Testis (tissue), 3 donors: ENCODE data around the gene NEK4. TPM values are rescaled to one million over a fixed set of nuclear protein-coding genes. Genes with fewer than 3 reads are reported as not detected.

Experiments
- DNase-seq: peaks from one replicate; pipeline ENCODE4 v3.0.0-alpha.2; 2019
- H3K27ac ChIP-seq, 2 donors: fragments of 200-600 bp; sonication (generic); one replicate each; pipeline ENCODE4 v1.5.1; 2019
- H3K27me3 ChIP-seq: fragments of 200-600 bp; sonication (generic); one replicate; pipeline ENCODE4 v1.5.1; 2019
- H3K36me3 ChIP-seq: fragments of 200-600 bp; sonication (generic); one replicate; pipeline ENCODE4 v1.5.1; 2017; ENCODE audit warnings: low read depth; ENCODE audit errors: missing control alignments
- H3K4me1 ChIP-seq: fragments of 200-600 bp; sonication (generic); one replicate; pipeline ENCODE4 v1.5.1; 2019
- H3K4me3 ChIP-seq, 2 donors: fragments of 200-600 bp; sonication (generic); one replicate each; pipeline ENCODE4 v1.5.1; 2017 to 2019
- H3K9me3 ChIP-seq: fragments of 200-600 bp; sonication (generic); one replicate; pipeline ENCODE4 v1.5.1; 2017
- CTCF ChIP-seq, 3 experiments: fragments of 450-650 bp in 2 of 3; fragments of 200-600 bp in 1 of 3; sonication (generic) in 1 of 3; IDR thresholded peaks; one replicate each; pipeline ENCODE4 v1.5.1; 2016 to 2019; ENCODE audit warnings: antibody characterized with exemption in 3 of 3, mild to moderate bottlenecking in 2 of 3, moderate library complexity in 1 of 3
- POLR2A ChIP-seq: fragments of 450-650 bp; IDR thresholded peaks from one replicate; pipeline ENCODE4 v1.6.1; 2017; ENCODE audit warnings: antibody characterized with exemption, mild to moderate bottlenecking, moderate library complexity
- WGBS, 2 donors: methylation state at CpG; one replicate each; pipeline ENCODE4 v1.1.5; 2018; 5-methylcytosine and 5-hydroxymethylcytosine counted together
- intact Hi-C: fragments of 100-400 bp; cut with DNase I; formaldehyde crosslinking; loops from one replicate; pipeline ENCODE4 v1.15.1; 2023; ENCODE audit warnings: low total_unique reads
- polyA plus RNA-seq: library from polyadenylated mRNA; stranded (reverse); fragments of 350-450 nt; fragmentation: Illumina TruSeq; extraction: RNeasy Lipid Tissue Mini Kit (QIAGEN cat#74804); gene quantifications from one replicate; pipeline ENCODE4 v1.2.3, GENCODE V29; 2014; ENCODE audit warnings: low read depth, low replicate concordance; ENCODE audit not compliant: insufficient read depth
- total RNA-seq, 2 donors: library from RNA; depleted of rRNA; stranded (reverse); fragments of >200 nt; gene quantifications; one replicate each; pipeline ENCODE4 v1.2.3, GENCODE V29; 2016

NEK4 gene
- total and polyA plus RNA-seq, 3 donors from 2014 or later = 66.6 to 114 (median 70.2) TPM

- Histone ChIP-seq H3K27ac (no peak overlapping the region), H3K4me3 (no peak overlapping the region), H3K36me3 (no peaks in the 10 kb centered on the region), H3K9me3 (no peaks in the 10 kb centered on the region), H3K27me3 (no peaks in the 10 kb centered on the region), H3K4me1 (no peaks in the 10 kb centered on the region)
- DNase-seq = no peak
- intact Hi-C loops = no loop called here
- WGBS, 2 donors = 93 to 94% methylated on average over 5 of the region's 5 CpGs
- no peak for TF ChIP-seq POLR2A
- TF ChIP-seq CTCF (IDR thresholded peaks at IDR 0.05) = no peak
Measured at GRCh38 chr3:52723935-52724334, 46.8 kb downstream of the NEK4 start.

DNA sequence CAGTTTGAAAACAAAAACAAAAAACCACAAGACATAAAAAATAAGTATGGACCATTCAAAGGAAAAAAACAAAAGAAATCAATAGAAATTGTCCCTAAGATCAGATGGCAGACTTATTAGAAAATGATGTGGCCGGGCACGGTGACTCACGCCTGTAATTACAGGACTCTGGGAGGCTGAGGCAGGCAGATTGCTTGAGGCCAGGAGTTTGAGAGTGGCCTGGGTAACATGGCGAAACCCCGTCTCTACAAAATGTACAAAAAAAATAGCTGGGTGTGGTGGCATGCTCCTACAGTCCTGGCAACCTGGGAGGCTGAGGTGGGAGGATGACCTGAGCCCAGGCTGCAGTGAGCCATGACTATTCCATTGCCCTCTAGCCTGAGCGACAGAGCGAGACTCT, 48.2 kb downstream of the NEK4 start:
- no peak for DNase-seq
- intact Hi-C loops = no loop called here
- H3K27ac ChIP-seq = no peak overlapping the region
- no peak overlapping the region for H3K4me3 ChIP-seq
- TF ChIP-seq POLR2A = no peak
- TF ChIP-seq CTCF (IDR thresholded peaks at IDR 0.05) = no peak
- no peaks in the 10 kb centered on the region for H3K27me3 ChIP-seq
- no peaks in the 10 kb centered on the region for H3K9me3 ChIP-seq
- no peaks in the 10 kb centered on the region for H3K4me1 ChIP-seq
- 92 to 94% methylated on average over 7 of the region's 7 CpGs for WGBS, 2 donors
- no peaks in the 10 kb centered on the region for H3K36me3 ChIP-seq

GRCh38 chr3:52721730-52722008, 49.1 kb downstream of the NEK4 start:
- Histone ChIP-seq H3K27me3 (no peaks in the 10 kb centered on the region), H3K36me3 (no peaks in the 10 kb centered on the region), H3K4me3 (no peak overlapping the region), H3K9me3 (no peaks in the 10 kb centered on the region), H3K4me1 (no peaks in the 10 kb centered on the region), H3K27ac (no peak overlapping the region)
- 92 to 95% methylated on average over 1 of the region's 1 CpG for WGBS, 2 donors
- DNase-seq = no peak
- intact Hi-C loops = no loop called here
- no peak for TF ChIP-seq POLR2A
- TF ChIP-seq CTCF (IDR thresholded peaks at IDR 0.05) = no peak

GRCh38 chr3:52721002-52721729, 49.6 kb downstream of the NEK4 start:
- Histone ChIP-seq H3K4me1 (no peaks in the 10 kb centered on the region), H3K9me3 (no peaks in the 10 kb centered on the region), H3K27me3 (no peaks in the 10 kb centered on the region), H3K4me3 (no peak overlapping the region), H3K36me3 (no peaks in the 10 kb centered on the region), H3K27ac (no peak overlapping the region)
- WGBS, 2 donors = 77 to 92% methylated on average over 6 of the region's 6 CpGs
- no peak for DNase-seq
- no peak for TF ChIP-seq CTCF (IDR thresholded peaks at IDR 0.05)
- TF ChIP-seq POLR2A = no peak
- intact Hi-C loops = no loop called here

DNA sequence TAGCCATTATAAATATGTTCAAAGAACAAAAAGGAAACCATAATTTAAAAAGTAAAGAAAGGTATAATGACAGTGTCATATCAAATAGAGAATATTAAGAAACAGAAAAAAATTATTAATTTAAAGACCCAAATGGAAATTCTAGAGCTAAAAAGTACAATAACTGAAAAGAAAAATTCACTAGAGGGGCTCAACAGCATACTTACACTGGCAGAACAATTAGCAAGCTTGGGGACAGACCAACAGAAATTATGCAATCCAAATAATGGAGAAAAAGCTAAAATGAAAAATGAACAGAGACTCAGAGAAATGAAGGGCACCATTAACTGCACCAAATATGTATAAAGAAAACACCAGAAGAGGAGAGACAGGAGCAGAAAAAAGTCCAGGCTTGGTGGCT, 51.1 kb downstream of the NEK4 start:
- no peak for DNase-seq
- intact Hi-C loops = no loop called here

More for the DNA sequence above, 51.1 kb downstream of the NEK4 start:
- Histone ChIP-seq H3K27me3 (no peaks in the 10 kb centered on the region), H3K9me3 (no peaks in the 10 kb centered on the region), H3K4me3 (no peak overlapping the region), H3K36me3 (no peaks in the 10 kb centered on the region), H3K4me1 (no peaks in the 10 kb centered on the region), H3K27ac (no peak overlapping the region)
- TF ChIP-seq CTCF (IDR thresholded peaks at IDR 0.05) (no peak), POLR2A (no peak)
